Astrocyte (in vitro differentiated cells and primary cell): Measurements from ENCODE around the gene LTBP3. TPM values are rescaled to one million over a fixed set of nuclear protein-coding genes. Genes with fewer than 3 reads are reported as not detected.
"Not testable (repeated sequence)": the region's sequence is repeated elsewhere in the genome, so short reads cannot be mapped to it uniquely, and the experiment has no call there.

ENCODE experiments used
- DNase-seq: peaks from one replicate; pipeline ENCODE4 v3.0.0-alpha.2; 2010; ENCODE audit warnings: low read depth
- FAIRE-seq: peaks from 2 replicates; lab custom pipeline; 2011; peaks lifted over from hg19 to GRCh38; lab: Jason Lieb, UNC
- H2AFZ ChIP-seq: 2 replicates; pipeline ENCODE4 v1.6.0; 2012; ENCODE audit warnings: low read depth, low read length, inconsistent platforms
- H3K27ac ChIP-seq: 2 replicates; pipeline ENCODE4 v1.5.1; 2011; ENCODE audit warnings: low read depth, low read length, inconsistent platforms
- H3K27me3 ChIP-seq: 2 replicates; pipeline ENCODE4 v1.6.0; 2011; ENCODE audit warnings: low read length, inconsistent platforms; ENCODE audit not compliant: insufficient read depth
- H3K36me3 ChIP-seq: 2 replicates; pipeline ENCODE4 v1.5.1; 2011; ENCODE audit warnings: low read length, inconsistent platforms; ENCODE audit not compliant: insufficient read depth
- H3K4me1 ChIP-seq: 2 replicates; pipeline ENCODE4 v1.5.1; 2011; ENCODE audit warnings: low read length, inconsistent platforms; ENCODE audit not compliant: insufficient read depth
- H3K4me2 ChIP-seq: 2 replicates; pipeline ENCODE4 v1.6.0; 2012; ENCODE audit warnings: low read length, inconsistent platforms
- H3K4me3 ChIP-seq: 2 replicates; pipeline ENCODE4 v1.5.1; 2011; ENCODE audit warnings: low read depth, mild to moderate bottlenecking, low read length, inconsistent platforms; ENCODE audit not compliant: insufficient read depth
- H3K79me2 ChIP-seq: 2 replicates; pipeline ENCODE4 v1.6.0; 2012; ENCODE audit warnings: mild to moderate bottlenecking, low read length, inconsistent platforms; ENCODE audit not compliant: insufficient read depth
- H3K9ac ChIP-seq: 2 replicates; pipeline ENCODE4 v1.6.0; 2012; ENCODE audit warnings: mild to moderate bottlenecking, low read length, inconsistent platforms
- H3K9me3 ChIP-seq: 2 replicates; pipeline ENCODE4 v1.5.1; 2012; ENCODE audit warnings: low read depth, mild to moderate bottlenecking, low read length, inconsistent platforms; ENCODE audit not compliant: insufficient read depth
- H4K20me1 ChIP-seq: 2 replicates; pipeline ENCODE4 v1.6.0; 2012; ENCODE audit warnings: low read length, inconsistent platforms; ENCODE audit not compliant: insufficient read depth
- H3K27ac Mint-ChIP-seq: one replicate; pipeline ENCODE4 v1.8.0; 2021; ENCODE audit warnings: mild to moderate bottlenecking, mixed read lengths; ENCODE audit not compliant: unreplicated experiment
- H3K27me3 Mint-ChIP-seq: one replicate; pipeline ENCODE4 v1.8.0; 2021; ENCODE audit warnings: low read depth, mixed read lengths; ENCODE audit not compliant: unreplicated experiment
- H3K36me3 Mint-ChIP-seq: one replicate; pipeline ENCODE4 v1.8.0; 2021; ENCODE audit warnings: low read depth, mixed read lengths; ENCODE audit not compliant: unreplicated experiment
- H3K4me1 Mint-ChIP-seq: one replicate; pipeline ENCODE4 v1.8.0; 2021; ENCODE audit warnings: low read depth, mixed read lengths; ENCODE audit not compliant: unreplicated experiment
- H3K4me3 Mint-ChIP-seq: one replicate; pipeline ENCODE4 v1.8.0; 2021; ENCODE audit warnings: mild to moderate bottlenecking, moderate library complexity, mixed read lengths; ENCODE audit not compliant: unreplicated experiment
- H3K9me3 Mint-ChIP-seq: one replicate; pipeline ENCODE4 v1.8.0; 2021; ENCODE audit warnings: mild to moderate bottlenecking, mixed read lengths; ENCODE audit not compliant: unreplicated experiment
- EZH2 ChIP-seq: IDR thresholded peaks from 2 replicates; pipeline ENCODE4 v1.6.1; 2012; ENCODE audit warnings: mild to moderate bottlenecking, low read length, inconsistent platforms; ENCODE audit not compliant: insufficient read depth
- total RNA-seq: library from RNA; stranded (reverse); gene quantifications from 2 replicates; pipeline ENCODE4 v1.2.1, GENCODE V29; 2021

The LTBP3 gene
- total RNA-seq, 1 donor from 2014 or later = 33.2 TPM

- not testable (repeated sequence) for H3K27me3 ChIP-seq, H3K4me1 Mint-ChIP-seq, H3K27ac ChIP-seq, H3K27ac Mint-ChIP-seq, H2AFZ ChIP-seq, DNase-seq, H3K4me3 Mint-ChIP-seq, H3K9me3 ChIP-seq, H3K79me2 ChIP-seq, FAIRE-seq, H3K9ac ChIP-seq, H3K27me3 Mint-ChIP-seq, H3K36me3 Mint-ChIP-seq, H3K36me3 ChIP-seq, H4K20me1 ChIP-seq, H3K4me3 ChIP-seq, H3K4me2 ChIP-seq, H3K4me1 ChIP-seq, H3K9me3 Mint-ChIP-seq
Observed at GRCh38 chr11:65518941-65519549, 39.1 kb downstream of the LTBP3 start.

- DNase-seq = no peak
- no peaks in the 10 kb centered on the region for H3K27me3 ChIP-seq
- H4K20me1 ChIP-seq = no peaks in the 10 kb centered on the region
- no peak overlapping the region for H3K4me2 ChIP-seq
- no peak overlapping the region for H3K27ac ChIP-seq
- H3K36me3 ChIP-seq = no peaks in the 10 kb centered on the region
- H3K9me3 Mint-ChIP-seq = no peaks in the 10 kb centered on the region
- peaks cover 4% of the 10 kb centered on the region for H3K27me3 Mint-ChIP-seq
- H2AFZ ChIP-seq = no peak overlapping the region
- H3K4me3 Mint-ChIP-seq = no peak overlapping the region
- no peaks in the 10 kb centered on the region for H3K79me2 ChIP-seq
- no peak overlapping the region for H3K27ac Mint-ChIP-seq
- H3K4me3 ChIP-seq = no peak overlapping the region
- no peaks in the 10 kb centered on the region for H3K36me3 Mint-ChIP-seq
- no peaks in the 10 kb centered on the region for H3K4me1 Mint-ChIP-seq
- no peak overlapping the region for H3K9ac ChIP-seq
- no peaks in the 10 kb centered on the region for H3K9me3 ChIP-seq
- no peak for FAIRE-seq
- TF ChIP-seq EZH2 = no peak
- H3K4me1 ChIP-seq = no peaks in the 10 kb centered on the region
Observed at GRCh38 chr11:65516135-65516968, 41.8 kb downstream of the LTBP3 start.

- H3K9ac ChIP-seq, H3K27ac Mint-ChIP-seq, H3K9me3 Mint-ChIP-seq, H3K4me3 Mint-ChIP-seq, H3K27me3 ChIP-seq, H2AFZ ChIP-seq, H3K4me3 ChIP-seq, H3K36me3 Mint-ChIP-seq, H3K4me1 Mint-ChIP-seq, H3K27me3 Mint-ChIP-seq, H3K9me3 ChIP-seq, H3K4me2 ChIP-seq, DNase-seq, H3K79me2 ChIP-seq, FAIRE-seq, H3K27ac ChIP-seq, H3K4me1 ChIP-seq, H3K36me3 ChIP-seq, H4K20me1 ChIP-seq: not testable (repeated sequence)
Observed at GRCh38 chr11:65512311-65512710, 45.8 kb downstream of the LTBP3 start.
